Dermis microvascular lymphatic vessel endothelial cell (primary cell): Measurements from ENCODE around the gene PLIN5. TPM values are rescaled to one million over a fixed set of nuclear protein-coding genes. Genes with fewer than 3 reads are reported as not detected.
"Not testable (repeated sequence)": the region's sequence is repeated elsewhere in the genome, so short reads cannot be mapped to it uniquely, and the experiment has no call there.

Experiments
- DNase-seq, 2 donors: peaks; one replicate each; pipeline versions ENCODE4 v3.0.0 to v3.0.0-alpha.2; 2010; ENCODE audit warnings: low read depth in 2 of 2
- total RNA-seq: library from RNA; depleted of rRNA; stranded (reverse); fragments of >200 nt; gene quantifications from 2 replicates; pipeline ENCODE4 v1.2.1, GENCODE V29; 2014

PLIN5 gene
- total RNA-seq, 1 donor from 2014 or later: 3.5 TPM

- no peak for DNase-seq
Observed at GRCh38 chr19:4542896-4543841, 8.1 kb upstream of the PLIN5 start.

DNA sequence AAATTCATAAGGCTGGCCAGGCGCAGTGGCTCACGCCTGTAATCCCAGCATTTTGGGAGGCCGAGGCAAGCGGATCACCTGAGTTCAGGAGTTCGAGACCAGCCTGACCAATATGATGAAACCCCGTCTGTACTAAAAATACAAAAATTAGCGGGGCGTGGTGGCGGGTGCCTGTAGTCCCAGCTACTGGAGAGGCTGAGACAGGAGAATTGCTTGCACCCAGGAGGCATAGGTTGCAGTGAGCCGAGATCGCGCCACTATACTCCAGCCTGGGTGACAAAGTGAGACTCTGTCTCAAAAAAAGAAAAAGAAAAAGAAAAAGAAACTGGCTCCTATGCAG, 6.8 kb upstream of the PLIN5 start:
- not testable (repeated sequence) for DNase-seq

DNA sequence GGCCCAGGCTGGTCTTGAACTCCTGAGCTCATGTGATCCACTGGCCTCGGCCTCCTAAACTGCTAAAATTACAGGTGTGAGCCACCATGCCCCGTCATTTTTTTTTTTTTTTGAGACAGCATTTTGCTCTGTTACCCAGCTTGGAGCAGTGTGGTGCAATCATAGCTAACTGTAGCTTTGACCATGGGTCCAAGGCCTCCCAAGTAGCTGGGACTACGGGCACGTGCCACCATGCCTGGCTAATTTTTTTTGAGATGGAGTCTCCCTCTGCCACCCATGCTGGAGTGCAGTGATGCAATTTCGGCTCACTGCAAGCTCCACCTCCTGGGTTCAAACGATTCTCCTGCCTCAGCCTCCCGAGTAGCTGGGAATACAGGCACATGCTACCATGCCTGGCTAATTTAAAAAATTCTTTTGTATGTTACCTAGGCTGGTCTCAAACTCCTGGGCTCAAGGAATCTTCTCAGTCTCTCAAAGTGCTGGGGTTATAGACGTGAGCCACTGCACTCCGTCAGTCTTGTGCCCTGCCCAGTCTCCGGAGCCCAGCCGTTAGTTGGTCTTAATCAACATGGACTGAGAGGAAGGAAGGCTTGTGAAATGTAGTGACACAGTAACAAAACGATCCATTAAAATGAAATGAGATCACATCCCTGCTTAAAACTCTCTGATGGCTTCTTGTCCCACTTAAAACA, 6.2 kb upstream of the PLIN5 start:
- no peak for DNase-seq

GRCh38 chr19:4539693-4540581, 4.9 kb upstream of the PLIN5 start, which contains the start of gene LRG1:
Gene LRG1, minus strand, starts transcription at chr19:4540036. Its CDS starts 23 bp downstream, at chr19:4540013.
- peak; percentile 38 to 74 for DNase-seq

- no peak for DNase-seq
Observed at GRCh38 chr19:4539169-4539692, 4.2 kb upstream of the PLIN5 start.

GRCh38 chr19:4538601-4538954, 3.6 kb upstream of the PLIN5 start:
- no peak for DNase-seq

GRCh38 chr19:4537953-4538600, 3.1 kb upstream of the PLIN5 start:
- DNase-seq: no peak

- no peak for DNase-seq
Observed at GRCh38 chr19:4536798-4537197, 1.8 kb upstream of the PLIN5 start.

DNA sequence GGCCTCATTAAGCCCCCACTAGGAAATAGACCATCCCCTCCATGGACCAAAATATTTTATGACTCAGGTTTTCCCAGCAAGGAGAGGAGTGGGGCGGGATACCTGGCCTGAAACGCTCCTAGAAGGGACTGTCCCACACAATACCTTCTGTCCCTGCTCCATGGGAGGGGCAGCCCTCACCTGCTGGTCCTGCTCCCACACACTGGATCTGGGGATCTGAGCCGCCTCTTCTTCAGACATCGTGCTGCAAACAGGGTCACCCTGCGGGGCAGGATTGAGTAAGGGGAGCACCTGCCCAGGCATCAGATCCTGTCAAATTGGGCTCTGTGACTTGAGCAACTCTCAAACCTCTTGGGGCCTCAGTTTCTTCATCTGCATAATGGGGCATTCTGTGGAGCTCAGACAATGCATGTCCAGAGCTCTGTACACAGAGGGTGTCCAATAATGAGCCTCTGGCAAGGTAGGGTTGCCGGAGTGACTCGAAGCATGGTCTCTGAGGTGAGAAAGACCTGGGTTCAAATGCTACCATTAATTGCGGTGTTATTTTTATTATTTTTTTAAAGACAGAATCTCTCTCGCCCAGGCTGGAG, 1.1 kb downstream of the PLIN5 start:
- no peak for DNase-seq

- DNase-seq: no peak
Observed at GRCh38 chr19:4533334-4533733, 1.7 kb downstream of the PLIN5 start.

DNA sequence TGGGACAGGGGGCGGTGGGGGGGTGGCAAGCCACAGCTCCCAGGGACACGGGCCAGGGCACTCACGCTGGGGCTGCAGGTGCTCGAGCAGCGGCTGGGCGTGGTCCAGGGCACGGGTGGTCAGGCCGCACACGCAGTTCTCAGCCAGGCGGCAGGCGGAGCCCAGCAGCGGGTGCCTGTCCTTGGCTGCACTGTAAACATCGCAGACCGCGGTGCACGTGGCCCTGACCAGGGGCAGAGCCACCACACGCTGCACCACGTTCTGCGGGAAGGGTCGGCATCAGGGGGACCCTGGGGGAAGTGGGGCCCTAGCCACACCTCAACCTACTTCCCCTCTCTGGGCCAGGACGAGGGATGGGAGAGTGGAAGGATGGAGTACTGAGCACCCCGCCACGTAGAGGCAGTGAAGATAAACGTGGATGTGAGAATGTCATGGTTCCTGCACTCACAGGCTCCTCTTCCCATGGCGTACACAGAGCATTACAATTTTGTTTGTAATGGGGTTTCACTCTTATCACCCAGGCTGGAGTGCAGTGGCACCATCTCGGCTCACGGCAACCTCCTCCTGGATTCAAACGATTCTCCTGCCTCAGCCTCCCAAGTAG, 3.4 kb downstream of the PLIN5 start:
- no peak for DNase-seq

GRCh38 chr19:4529924-4530522, 5.0 kb downstream of the PLIN5 start:
- DNase-seq: no peak

- no peak for DNase-seq
Observed at GRCh38 chr19:4528843-4529242, 6.2 kb downstream of the PLIN5 start.

- DNase-seq: not testable (repeated sequence)
Observed at GRCh38 chr19:4527377-4527776, 7.6 kb downstream of the PLIN5 start.

GRCh38 chr19:4525563-4526002, 9.4 kb downstream of the PLIN5 start:
- DNase-seq: no peak

GRCh38 chr19:4524808-4525562, 10.0 kb downstream of the PLIN5 start:
- DNase-seq: peak in 1 of 2 donors; percentile 50

GRCh38 chr19:4523306-4524110, 11.5 kb downstream of the PLIN5 start:
- peak in 1 of 2 donors; percentile 56 for DNase-seq
